Left ventricle myocardium superior (tissue), 1 donor: Measurements from ENCODE around the gene PGLYRP1. TPM values are rescaled to one million over a fixed set of nuclear protein-coding genes. Genes with fewer than 3 reads are reported as not detected.

Experiments used
- ATAC-seq: fragments of 200-7000 bp; cut with Tn5 transposase; one replicate; pipeline ENCODE4 v1.9.1; 2020; ENCODE audit warnings: mild to moderate bottlenecking, moderate library complexity
- DNase-seq: peaks from one replicate; pipeline ENCODE4 v3.0.0-alpha.2; 2020
- intact Hi-C: fragments of 100-400 bp; cut with micrococcal nuclease; formaldehyde crosslinking; loops from one replicate; pipeline ENCODE4 v1.11.0; 2022
- long read RNA-seq: library from polyadenylated mRNA; unstranded; transcript quantifications from one replicate; pipeline ENCODE4 v2.0.0, GENCODE V29; 2021
- total RNA-seq: library from RNA; stranded (reverse); fragmentation: NEBNext Ultra II Directional; extraction: Animal tissue kit (Norgen Biotek cat#: 25700); gene quantifications from one replicate; pipeline ENCODE4 v1.2.1, GENCODE V29; 2021
- donor health status: DM: no; HTN: yes; CAD: no; lungs with severe emphysema.

Gene PGLYRP1
- total RNA-seq: 0.50 TPM
- long read RNA-seq, partial matches to known transcripts: 0 of 1 reads
- long read RNA-seq, other reads (novel, unspliced or antisense): 1 of 1 reads

DNA sequence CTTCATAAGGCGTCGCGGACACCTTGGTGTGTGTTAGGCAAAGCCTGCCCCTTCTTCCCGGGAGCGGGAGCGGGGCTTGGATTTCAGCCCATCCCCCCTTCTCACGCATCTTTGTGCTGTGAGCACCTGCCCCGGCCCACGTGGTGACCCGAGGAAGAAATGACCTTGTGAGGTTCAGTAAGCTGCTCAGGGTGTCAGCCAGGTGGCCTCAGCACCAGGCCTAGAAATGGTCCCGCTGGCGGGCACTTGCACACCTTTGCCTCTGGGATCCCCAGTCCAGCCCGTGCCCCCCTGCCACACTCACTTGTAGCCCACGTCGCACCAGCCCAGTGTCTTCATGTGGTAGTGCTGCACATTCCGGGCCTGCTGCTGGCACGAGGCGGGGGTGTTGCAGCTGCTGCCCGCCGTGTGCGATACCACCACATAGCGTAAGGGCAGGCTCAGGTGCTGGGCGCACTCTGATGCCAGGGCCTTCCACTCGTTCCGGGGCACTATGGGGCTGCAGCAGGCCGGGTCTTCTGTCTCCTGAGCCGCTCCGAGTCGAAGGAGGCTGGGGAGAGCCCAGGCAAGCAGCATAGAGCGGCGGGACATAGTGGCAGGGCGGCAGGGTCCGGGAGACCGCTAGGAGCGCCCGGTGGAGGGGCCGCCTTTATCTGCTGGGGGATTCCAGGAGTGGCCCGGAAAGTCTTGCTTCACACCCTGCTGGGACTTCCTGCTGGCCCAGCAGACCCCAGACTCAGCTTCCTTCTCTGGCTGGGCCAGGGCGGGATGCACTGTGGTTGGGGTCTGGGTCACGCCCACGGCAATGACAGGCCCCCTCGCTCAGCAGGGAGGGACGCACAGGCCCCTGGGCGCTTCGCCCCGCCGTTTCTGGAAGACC lies at the start of gene PGLYRP1:
Gene PGLYRP1 (minus strand): TSS at position 623 of the 880 bp plus-strand sequence. CDS start 32 bp downstream, at position 591.
- intact Hi-C loops: no loop called here
- ATAC-seq (no peak), DNase-seq (no peak)

GRCh38 chr19:46069806-46070341 lies 47.0 kb upstream of the PGLYRP1 start:
- DNase-seq (no peak), ATAC-seq (no peak)
- intact Hi-C loops: no loop called here

DNA sequence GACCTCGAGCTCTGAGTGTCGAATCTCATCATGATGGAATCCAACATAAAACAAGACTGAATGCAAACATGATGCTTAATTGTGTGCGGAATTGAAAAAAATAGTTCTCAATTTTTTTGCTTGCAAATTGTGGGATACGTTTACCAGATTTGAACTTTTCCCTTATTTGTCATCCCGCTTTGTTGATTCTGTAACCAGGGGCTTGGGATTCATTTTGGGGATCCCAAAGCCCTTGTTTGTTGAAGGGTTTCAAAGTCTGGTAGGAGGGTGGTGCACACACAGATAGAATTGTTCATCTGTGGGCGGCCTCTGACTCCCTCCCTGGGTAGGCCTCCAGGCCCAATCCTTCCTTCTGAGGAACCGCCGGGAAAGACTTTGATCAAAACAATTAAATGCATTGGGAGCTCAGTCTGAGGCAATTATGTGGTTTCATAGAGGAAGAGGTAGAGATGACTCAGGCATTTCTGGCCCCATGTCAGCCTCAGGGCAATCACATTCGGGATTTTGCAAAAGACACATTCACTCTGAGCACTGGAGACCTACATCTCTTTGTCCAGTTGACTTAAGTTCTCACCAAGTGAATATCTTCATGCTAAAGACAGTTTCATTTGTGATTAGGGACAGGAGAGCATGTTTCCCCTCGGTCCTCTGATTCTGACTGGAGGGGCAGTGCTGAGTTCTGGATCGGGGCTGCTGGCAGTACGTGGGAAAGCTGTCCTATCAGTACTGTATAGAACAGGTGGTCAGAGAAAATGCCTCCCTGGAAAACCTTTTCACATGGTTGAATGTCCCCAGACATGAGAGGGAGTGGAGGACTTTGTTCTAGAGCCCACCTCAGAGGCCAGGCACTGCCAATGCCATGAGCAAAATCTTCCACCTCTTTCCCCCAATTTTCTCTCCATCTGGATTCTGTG lies 45.7 kb upstream of the PGLYRP1 start:
- DNase-seq (no peak), ATAC-seq (no peak)
- intact Hi-C loops: no loop called here

- ATAC-seq (no peak), DNase-seq (no peak)
- intact Hi-C loops: no loop called here
These were observed 44.8 kb upstream of the PGLYRP1 start for GRCh38 chr19:46067691-46068090.

DNA sequence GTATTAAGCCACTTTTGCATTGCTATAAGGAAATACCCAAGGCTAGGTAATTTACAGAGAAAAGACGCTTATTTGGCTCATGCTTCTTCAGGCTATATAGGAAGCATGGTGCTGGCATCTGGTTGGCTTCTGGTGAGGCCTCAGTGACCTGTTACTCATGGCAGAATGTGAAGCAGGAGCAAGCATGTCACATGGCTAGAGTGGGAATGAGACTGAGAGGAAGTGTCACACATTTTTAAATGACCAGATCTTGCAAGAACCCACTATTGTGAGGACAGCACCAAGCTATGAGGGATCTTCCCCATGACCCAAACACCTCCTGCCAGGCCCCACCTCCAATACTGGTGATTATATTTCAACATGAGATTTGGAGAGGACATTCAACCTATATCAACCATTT lies 43.6 kb upstream of the PGLYRP1 start:
- ATAC-seq: no peak
- intact Hi-C loops: no loop called here
- no peak for DNase-seq

GRCh38 chr19:46065486-46066071 lies 42.7 kb upstream of the PGLYRP1 start:
- ATAC-seq (no peak), DNase-seq (no peak)
- intact Hi-C loops: no loop called here

DNA sequence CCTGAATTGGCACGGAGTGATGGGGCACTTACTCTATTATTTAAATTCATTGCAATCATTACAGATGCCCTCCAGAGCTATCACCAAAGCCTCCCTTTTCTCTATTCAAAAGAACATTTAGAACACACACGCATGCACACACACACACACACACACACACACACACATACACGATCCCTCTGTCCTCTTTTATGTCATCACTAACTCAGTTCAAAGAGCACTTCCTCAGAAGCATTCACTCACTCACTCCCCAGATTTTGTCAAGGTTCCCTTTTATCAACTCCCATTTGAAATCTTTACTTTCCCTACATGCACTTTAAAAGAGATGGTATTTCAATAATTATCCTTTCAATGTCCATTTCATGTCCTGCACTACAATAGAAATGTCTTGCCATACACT lies 40.3 kb upstream of the PGLYRP1 start:
- intact Hi-C loops: no loop called here
- ATAC-seq: no peak
- DNase-seq: no peak

GRCh38 chr19:46060012-46060411 lies 37.2 kb upstream of the PGLYRP1 start:
- no peak for DNase-seq
- intact Hi-C loops: no loop called here
- no peak for ATAC-seq

- no peak for ATAC-seq
- intact Hi-C loops: no loop called here
- DNase-seq: no peak
These were observed 35.9 kb upstream of the PGLYRP1 start for GRCh38 chr19:46058778-46059177.

DNA sequence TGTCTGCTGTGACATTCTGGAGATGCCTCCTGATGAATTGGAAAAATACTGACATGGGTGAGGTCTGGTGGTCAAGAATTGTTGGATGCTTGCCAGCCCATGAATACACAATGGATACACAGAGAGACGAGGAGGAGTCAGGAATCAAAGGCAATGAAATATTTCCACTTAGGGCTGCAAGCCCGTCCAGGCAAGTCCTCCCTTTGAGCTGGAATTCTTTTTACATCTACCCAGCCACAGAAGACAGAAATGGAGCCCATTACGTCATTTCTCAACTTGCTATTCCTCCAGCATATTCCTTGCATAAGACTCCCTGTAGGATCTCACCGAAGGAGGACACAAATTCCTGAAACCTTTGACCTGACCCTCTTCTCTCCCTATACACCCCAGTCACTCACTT lies 33.7 kb upstream of the PGLYRP1 start:
- ATAC-seq (no peak), DNase-seq (no peak)
- intact Hi-C loops: no loop called here

- intact Hi-C loops: no loop called here
- ATAC-seq (no peak), DNase-seq (no peak)
These were observed 30.0 kb upstream of the PGLYRP1 start for GRCh38 chr19:46052896-46053295.

GRCh38 chr19:46049597-46049996 lies 26.7 kb upstream of the PGLYRP1 start:
- intact Hi-C loops: no loop called here
- no peak for ATAC-seq
- DNase-seq: no peak

GRCh38 chr19:46043519-46043918 lies 20.7 kb upstream of the PGLYRP1 start:
- intact Hi-C loops: no loop called here
- ATAC-seq (no peak), DNase-seq (no peak)

- intact Hi-C loops: no loop called here
- no peak for DNase-seq
- no peak for ATAC-seq
These were observed 19.5 kb upstream of the PGLYRP1 start for GRCh38 chr19:46042252-46042883.

GRCh38 chr19:46040952-46041500 lies 18.2 kb upstream of the PGLYRP1 start, which contains the start of gene IGFL4:
Gene IGFL4, minus strand, starts transcription at chr19:46041002. Its CDS starts 40 bp downstream, at chr19:46040962.
- intact Hi-C loops: no loop called here
- ATAC-seq (no peak), DNase-seq (no peak)

DNA sequence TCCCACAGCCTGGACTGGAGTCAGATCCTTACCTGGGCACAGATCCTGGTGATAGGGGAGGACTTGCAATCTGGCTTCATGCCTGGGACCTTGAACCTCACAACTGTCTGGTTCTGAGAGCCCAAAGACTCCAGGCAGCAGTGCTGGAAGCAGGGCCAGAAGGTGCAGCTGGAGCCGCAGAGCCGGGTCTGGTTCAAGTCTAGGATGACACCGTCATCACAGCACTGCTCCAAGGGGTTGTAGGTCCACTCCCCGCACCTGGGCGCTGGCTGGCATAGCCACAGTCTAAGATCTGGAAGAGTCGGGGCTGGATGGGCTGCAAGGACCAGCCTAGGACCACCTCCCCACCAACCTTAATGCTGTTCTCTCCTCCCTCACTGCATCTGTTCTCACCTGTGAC lies 17.3 kb upstream of the PGLYRP1 start:
- intact Hi-C loops: no loop called here
- no peak for DNase-seq
- ATAC-seq: no peak

DNA sequence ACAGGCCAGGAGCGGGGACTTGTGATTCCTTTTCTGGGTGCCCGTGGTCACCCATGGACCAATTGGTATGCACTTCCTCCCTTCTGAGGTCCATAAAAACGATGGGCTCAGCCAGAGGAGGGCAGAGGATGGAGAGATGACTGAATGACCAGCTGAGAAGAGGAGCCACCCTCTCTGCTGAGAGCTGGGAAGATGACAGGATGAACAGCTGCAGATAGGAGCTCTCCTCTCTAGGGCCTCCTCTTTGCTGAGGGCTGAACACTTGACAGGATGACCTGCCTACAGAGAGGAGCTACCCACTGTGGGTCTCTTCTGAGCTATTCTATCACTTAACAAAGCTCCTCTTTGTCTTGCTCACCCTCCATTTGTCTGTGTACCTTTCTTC lies 13.9 kb upstream of the PGLYRP1 start:
- DNase-seq: no peak
- intact Hi-C loops: no loop called here
- no peak for ATAC-seq

GRCh38 chr19:46035986-46036743 lies 13.3 kb upstream of the PGLYRP1 start:
- ATAC-seq: no peak
- intact Hi-C loops: no loop called here
- DNase-seq: no peak
